Measurements from ENCODE around the gene GNL3. TPM values are rescaled to one million over a fixed set of nuclear protein-coding genes. Genes with fewer than 3 reads are reported as not detected.
"Not testable (repeated sequence)": the region's sequence is repeated elsewhere in the genome, so short reads cannot be mapped to it uniquely, and the experiment has no call there.

The GNL3 gene, protein sequence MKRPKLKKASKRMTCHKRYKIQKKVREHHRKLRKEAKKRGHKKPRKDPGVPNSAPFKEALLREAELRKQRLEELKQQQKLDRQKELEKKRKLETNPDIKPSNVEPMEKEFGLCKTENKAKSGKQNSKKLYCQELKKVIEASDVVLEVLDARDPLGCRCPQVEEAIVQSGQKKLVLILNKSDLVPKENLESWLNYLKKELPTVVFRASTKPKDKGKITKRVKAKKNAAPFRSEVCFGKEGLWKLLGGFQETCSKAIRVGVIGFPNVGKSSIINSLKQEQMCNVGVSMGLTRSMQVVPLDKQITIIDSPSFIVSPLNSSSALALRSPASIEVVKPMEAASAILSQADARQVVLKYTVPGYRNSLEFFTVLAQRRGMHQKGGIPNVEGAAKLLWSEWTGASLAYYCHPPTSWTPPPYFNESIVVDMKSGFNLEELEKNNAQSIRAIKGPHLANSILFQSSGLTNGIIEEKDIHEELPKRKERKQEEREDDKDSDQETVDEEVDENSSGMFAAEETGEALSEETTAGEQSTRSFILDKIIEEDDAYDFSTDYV
- polyA plus RNA-seq (ENCODE audit: insufficient read length in 4 of 4), result 100 to 1,000 TPM in 3 of 4 donors, 10 to 100 TPM in 1; 80.6 to 118 (median 114) TPM

DNA sequence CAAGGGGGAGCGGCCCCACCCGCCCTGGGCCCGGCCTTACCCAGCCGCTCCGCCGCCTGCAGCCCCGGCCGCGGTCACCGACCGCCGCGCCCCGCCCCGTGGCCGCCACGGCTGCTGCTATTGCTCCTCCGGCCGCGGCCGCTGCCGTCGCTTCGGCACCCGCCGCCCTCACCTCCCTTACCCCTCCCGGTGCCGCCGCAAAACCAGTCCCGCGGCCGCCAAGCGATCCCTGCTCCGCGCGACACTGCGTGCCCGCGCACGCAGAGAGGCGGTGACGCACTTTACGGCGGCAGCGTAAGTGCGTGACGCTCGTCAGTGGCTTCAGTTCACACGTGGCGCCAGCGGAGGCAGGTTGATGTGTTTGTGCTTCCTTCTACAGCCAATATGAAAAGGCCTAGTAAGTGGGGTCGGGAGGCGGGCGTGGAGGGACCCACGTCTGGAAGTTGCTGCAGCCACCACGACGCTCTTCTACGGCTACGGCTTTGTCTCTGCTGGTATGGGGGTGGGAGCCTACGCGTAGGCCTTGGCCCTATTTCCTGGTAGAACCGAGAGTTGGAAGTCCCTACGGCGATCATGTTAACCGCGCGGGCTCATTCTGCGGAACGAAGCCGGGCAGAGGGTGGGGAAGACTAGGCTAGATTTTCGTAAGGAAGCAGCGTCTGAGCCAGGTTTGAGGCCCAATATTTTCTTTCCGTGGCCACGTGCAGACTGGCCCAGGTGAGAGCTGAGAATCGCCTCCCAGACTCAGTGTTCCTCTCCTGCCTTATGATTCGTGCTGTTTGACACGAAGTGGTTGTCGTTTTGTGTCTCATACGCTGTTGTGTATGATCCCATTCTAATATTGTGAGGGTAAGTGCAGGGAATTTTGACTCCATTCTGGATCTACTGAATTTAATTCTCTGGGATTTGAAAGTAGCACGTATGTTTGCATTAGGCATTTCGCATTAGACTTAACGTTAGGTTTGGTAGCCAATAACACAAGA is at the start of gene GNL3, which contains the start of gene PBRM1:
GNL3 (plus strand) TSS at position 324 of the 983 bp plus-strand sequence; CDS start at position 385, 61 bp downstream.
PBRM1 (minus strand) TSS at position 205 of the 983 bp plus-strand sequence.
- peak; percentile 84 to 92 (median 90) for DNase-seq (ENCODE audit: low read depth in 4 of 4, low spot score in 3 of 4)

DNA sequence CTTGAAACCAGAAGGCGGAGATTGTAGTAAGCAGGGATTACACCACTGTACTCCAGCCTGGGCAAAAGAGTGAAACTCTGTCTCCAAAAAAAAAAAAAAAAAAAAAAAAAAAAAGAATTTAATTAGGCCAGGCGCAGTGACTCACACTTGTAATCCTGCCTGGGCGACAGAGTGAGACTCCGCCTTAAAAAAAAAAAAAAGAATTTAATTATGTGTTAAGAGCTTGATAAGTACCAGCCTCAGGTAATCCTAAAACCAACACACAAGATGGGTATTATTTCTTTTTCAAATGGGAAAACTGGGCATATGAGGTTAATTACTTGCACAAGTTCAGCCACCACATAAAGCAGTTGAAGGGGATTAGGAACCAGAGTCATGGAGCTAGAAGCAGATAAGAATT is 49.2 kb upstream of the GNL3 start:
- no peak for DNase-seq (ENCODE audit: low read depth in 4 of 4, low spot score in 3 of 4)

DNA sequence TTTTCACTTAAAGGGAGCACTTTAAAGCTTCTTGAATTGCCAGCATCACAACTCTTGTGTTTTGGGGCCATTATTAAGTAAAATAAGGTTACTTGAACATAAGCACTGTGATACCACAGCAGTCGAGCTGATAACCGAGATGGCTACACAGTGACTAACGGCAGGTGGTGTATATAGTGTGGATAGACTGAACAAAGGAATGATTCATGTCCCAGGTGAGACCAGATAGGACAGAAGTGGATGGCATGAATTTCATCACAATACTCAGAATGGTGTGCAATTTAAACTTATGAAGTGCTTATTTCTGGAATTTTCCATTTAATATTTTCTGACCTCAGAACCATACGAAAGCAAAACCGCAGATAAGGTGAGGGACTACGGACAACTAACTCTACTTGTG is 40.3 kb upstream of the GNL3 start:
- DNase-seq (ENCODE audit: low read depth in 4 of 4, low spot score in 3 of 4), result no peak

DNA sequence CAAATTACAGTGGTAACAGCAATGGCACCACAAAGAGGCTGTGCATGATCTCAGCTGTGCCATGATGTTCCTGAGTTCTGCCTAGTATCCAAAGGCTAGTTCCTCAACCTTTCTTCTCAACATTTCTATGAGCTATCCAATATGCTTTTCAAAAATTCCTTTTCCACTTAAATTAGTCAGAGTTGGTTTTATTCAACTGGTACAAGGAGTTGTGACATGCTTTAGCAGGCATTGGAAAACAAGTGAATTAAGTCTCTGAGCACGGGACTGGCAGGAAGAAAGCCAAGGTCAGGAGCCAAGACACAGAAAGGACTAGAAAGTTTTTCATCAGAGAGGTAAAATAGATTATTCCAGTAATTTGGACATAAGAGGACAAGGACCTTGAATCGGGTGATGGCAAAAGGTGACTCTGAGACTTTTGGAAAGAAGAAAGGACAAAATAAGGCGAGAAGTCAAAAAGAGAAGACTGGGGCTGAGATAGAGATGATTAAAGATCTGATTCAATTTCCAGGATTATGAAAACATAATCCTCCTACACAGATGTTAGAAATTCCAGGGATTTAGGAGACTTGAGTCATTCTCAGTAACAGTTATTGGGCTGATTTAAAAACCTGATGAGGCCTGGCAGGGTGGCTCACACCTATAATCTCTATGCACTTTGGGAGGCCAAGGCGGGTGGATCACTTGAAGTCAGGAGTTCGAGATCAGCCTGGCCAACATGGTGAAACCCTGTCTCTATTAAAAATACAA is 36.2 kb upstream of the GNL3 start:
- no peak for DNase-seq (ENCODE audit: low read depth in 4 of 4, low spot score in 3 of 4)

DNA sequence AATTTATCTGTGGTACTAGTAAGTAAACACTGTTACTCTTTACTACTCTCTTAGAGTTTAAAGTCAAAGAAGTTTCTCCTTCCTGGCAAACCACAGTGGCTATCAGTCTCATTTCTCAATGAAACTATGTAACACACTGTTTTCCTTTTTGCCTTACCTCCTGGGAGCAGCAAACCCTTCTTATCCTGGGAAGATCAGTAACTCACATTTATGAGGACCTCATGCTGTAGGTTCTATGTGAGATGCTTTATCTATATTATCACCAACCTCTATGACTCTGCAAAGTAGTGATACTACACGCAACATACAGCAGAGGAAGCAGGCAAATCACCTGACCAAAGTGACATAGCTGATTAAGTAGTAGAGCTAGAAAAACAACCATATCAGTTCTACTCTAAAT is 35.4 kb upstream of the GNL3 start:
- DNase-seq (ENCODE audit: low read depth in 4 of 4, low spot score in 3 of 4), result no peak

DNA sequence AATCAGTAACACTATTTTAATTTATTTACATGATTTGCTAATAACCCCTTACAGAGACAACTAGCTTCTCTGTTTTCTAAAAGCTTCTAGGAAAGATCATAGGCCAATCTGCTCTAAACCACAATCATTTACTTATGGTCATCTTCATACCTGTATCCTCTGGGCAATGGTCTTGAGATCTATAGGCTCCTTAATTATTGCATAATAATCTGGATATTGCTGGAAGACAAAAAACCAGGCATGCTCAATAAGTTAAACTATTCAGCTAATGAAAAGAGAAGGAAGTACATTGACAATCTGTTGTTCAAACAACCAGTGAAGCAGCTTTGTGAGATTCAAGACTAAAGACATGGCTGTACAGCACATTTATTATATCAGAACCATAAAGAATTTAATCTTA is 34.2 kb upstream of the GNL3 start:
- DNase-seq (ENCODE audit: low read depth in 4 of 4, low spot score in 3 of 4), result no peak

DNA sequence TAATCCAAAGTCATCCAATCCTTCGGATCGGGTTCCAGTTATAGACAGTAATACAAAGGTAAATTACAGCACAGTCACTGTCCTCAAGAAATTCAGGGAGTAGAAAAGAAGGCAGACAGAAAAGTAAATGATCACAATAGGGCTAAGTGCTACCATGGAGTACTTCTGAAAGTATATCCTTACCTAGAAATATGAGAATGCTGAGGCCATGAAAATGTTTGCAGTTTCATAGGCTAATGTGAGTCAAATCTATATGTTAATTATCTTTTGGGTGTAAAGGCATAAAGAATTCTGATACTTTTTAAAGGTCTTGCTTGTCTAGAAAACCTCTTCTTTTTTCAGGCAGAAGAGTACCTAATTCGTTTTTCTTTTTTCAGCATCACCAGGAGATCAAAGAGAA is 29.9 kb upstream of the GNL3 start:
- no peak for DNase-seq (ENCODE audit: low read depth in 4 of 4, low spot score in 3 of 4)

DNA sequence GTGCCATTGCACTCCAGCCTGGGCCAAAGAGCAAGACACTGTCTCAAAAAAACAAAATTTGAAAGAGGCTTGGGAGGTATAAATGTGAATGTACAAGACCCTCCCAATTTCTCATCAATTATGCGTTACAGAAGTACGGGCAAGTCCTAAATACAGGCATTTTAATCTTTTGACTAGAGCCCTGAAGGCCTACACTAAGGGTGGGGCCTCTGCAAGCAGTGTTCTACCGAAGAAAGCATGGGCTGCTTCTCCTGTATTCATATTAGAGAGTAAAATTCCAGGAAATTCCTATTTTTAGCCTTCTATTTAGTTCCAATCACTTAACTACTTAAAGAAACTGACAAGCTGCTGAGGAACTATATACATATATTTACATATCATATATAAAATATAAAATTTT is 25.8 kb upstream of the GNL3 start:
- DNase-seq (ENCODE audit: low read depth in 4 of 4, low spot score in 3 of 4), result no peak

DNA sequence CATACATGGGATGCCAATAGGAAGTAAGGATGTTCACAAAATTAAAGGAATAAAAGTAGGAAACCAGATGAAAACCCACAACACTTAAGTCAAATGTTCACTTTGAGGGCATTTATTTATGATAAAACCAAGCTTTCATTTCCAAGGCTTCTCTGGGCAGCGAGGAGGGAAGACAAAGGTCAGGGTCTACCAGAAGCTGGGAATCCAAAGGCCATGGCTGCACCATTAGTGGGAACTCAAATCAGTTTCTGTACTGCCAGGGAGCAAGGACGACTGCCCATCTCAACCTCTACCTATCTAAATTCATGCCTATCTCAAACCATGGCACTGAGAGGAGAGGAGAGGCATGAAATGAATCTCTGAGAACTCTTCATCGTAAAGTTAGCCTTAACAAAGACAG is 22.7 kb upstream of the GNL3 start:
- DNase-seq (ENCODE audit: low read depth in 4 of 4, low spot score in 3 of 4), result no peak

DNA sequence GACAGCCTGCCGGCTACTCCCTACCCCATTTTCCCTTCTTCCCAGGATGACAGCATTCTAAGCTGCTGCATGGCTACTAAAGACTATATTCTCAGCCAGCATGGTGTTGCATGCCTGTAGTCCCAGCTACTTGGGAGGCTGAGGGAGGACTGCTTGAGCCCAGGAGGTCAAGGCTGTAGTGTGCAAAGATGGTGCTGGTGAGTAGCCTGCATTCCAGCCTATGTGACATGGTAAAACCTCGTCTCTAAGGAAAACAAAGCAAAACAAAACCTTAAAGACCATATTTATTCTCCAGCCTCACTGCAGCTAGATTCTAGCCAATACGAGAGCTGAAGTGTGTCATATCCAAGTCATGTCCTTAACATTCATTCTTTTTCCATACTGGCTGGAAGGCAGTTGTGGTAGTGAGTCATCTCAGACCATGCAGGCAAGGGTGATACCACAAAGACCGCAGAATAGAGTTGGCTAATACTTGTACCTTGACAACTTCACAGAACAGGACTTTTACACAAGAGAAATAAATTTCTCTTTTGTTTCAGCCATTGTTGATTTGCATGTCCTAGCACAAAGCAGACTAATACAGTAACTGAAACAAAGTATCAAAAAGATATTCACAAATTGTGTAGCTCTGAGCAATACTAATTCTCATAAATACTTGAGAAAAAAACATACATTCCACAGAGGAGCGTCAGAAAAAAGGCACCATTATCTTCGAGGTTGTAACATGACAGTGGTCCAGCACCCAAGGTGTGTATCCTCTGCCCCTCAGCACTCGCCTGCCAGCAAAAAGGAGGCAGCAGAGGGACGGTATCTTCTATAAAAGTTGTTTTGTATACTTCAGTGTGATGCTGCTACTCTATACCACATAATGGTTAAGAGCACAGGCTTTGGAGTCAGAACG is 15.0 kb upstream of the GNL3 start:
- DNase-seq (ENCODE audit: low read depth in 4 of 4, low spot score in 3 of 4), result no peak

DNA sequence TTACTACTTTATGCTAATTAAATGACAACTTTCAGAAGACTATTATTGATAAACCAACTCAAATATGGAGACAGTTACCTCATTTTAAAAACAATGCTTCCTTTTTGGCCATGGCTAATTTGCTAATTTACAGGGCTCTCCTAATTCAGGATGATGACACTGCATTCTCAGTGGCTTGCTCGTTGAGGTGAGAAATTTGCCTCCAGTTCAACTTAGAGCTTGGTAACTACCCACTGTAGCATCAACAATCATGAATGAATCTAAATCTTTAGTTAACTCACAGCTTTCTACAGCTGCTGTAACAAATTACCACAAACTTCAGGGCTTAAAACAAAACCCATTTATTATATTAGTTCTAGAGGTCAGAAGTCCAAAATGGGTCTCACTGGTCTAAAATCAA is 14.2 kb upstream of the GNL3 start:
- no peak for DNase-seq (ENCODE audit: low read depth in 4 of 4, low spot score in 3 of 4)

DNA sequence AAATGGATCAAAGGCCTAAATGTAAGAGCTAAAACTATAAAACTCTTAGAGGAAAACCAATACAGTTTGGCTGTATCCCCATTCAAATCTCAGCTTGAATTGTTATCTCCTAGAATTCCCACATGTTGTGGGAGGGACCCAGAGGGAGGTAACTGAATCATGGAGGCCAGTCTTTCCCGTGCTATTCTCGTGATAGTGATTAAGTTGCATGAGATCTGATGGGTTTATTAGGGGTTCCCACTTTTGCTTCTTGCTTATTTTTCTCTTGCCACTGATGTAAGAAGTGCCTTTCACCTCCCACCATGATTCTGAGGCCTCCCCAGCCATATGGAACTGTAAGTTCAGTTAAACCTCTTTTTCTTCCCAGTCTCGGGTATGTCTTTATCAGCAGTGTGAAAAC is 9.6 kb upstream of the GNL3 start:
- DNase-seq (ENCODE audit: low read depth in 4 of 4, low spot score in 3 of 4), result not testable (repeated sequence)

DNA sequence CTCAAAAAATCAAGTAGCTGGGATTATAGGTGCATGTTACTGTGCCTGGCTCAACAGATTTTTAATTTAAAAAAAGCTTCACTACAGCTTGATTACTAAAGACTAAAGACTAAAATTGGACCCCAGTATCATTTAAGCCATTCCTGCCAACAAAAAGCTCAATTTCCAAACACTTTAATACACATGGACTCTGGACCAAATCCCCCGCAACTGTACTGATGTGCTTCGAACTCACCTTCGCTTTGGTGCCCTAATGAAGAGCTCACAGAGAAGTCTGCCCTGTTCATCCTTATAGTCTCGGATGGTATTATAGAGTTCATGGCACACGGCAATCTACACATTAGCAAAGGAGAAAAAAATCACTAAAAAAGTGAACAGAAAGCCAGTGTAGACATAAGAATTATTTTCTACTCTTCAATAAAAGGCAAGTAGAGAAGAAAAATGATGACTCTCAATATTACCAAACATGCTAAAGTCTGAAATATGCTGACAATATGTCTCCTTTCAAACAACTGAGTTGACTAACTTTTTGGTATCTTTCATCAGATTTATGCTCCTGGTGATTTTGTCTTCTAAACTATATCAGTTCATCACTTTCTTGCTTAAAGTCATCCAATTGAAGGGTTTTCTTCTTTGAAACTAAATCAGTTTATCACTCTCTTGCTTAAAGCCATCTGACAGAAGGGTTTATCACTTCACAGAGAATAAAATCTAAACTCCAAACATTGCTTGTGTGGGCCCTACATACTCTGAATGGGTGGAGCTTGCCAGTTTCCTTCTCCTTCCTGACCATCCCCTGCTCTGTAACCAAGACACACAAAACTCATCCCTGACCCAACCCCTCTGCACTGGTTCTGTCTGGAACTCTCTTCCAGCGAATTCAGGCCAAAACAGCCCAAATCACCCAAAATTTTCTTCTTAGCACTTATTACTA is 7.3 kb upstream of the GNL3 start:
- no peak for DNase-seq (ENCODE audit: low read depth in 4 of 4, low spot score in 3 of 4)

DNA sequence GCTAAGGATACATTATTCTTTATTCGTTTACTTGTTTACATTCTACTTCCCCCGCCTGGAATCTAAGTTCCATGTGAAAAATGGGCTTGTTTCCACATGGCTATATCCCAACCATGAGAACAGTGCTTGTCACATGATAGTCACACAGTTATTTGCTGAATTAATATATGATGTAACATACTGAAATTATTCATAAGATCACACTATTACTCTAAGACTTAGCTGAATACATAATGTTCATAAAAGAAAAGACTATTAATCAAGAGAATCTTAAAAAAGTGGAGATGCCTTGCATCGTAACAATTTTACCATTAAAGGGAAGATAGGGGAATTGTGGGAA is 6.7 kb upstream of the GNL3 start:
- DNase-seq (ENCODE audit: low read depth in 4 of 4, low spot score in 3 of 4), result no peak

DNA sequence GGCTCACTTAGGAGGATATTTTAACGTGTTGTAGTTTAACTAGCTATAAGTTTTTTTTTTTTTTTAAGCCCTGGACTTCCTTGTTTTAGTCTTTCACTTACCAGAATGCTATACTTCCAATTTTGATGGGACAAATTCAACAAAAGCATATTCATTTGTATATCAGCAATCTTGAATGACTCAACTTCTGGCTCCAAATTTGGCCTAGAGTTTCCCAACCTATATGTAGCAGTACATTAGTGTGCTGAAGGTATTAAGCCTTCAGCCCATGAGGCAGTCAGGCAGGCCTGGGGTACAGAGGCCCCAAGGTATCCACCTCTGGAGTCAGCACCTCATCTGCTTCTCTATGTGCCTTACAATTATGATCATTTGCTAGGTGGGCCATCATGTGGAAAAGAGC is 6.0 kb upstream of the GNL3 start:
- DNase-seq (ENCODE audit: low read depth in 4 of 4, low spot score in 3 of 4), result no peak

DNA sequence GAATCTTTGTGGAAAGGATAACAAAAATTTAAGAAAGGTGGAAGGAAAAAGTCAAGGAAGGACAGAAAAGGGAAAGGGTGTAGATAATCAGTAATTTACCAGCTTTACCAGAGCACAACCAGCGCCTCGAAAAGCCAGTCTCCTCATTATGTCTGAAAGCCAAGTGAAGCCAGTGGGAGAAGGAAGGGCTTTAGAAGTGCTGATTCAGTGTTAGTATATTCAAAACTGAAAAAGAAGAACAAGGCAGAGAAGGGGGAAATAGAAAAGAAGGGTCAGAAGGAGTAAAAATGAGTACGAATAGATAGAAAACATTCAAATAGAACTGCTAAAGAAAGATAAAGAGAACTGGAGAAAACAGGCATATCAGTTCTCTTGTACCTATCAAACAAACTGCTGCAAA is 4.2 kb upstream of the GNL3 start:
- no peak for DNase-seq (ENCODE audit: low read depth in 4 of 4, low spot score in 3 of 4)

DNA sequence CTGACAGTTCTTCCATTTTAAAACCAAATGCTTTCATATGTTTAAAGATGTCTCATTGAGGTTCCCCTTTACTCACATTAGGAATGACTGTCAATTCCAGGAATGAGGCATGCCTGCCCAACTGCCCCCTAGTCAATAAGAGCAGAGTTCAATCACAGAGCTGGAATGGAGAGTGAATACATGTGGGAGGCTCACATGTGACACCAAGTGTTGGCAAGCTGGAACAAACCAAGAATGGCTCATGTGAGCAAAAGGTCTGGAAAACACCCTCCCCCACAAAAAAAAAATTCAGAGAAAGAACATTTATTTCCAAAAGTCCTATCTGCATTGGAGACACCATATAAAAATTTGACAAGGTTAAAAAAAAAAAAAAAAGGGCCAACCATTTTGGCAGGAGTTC is 3.8 kb upstream of the GNL3 start:
- peak in 1 of 4 donors; percentile 1 for DNase-seq (ENCODE audit: low read depth in 4 of 4, low spot score in 3 of 4)

DNA sequence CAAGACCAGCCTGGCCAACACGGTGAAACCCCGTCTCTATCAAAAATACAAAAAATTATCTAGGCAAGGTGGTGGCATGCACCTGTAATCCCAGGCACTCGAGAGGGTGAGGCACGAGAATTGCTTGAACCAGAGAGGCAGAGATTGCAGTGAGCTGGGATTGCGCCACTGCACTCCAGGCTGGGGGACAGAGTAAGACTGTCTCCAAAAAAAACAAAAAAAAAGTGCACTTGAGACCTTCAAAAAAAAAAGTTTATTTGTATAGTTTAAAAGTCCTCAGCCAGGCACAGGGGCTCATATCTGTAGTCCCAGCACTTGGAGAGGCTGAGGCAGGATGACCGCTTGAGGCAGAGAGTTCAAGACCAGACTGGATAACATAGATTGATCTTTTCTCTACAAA is 2.2 kb upstream of the GNL3 start:
- no peak for DNase-seq (ENCODE audit: low read depth in 4 of 4, low spot score in 3 of 4)

All from left renal pelvis (tissue), 4 donors.